Trophoblast cell (in vitro differentiated cells and primary cell): Measurements from ENCODE around the gene IFT27.

ENCODE experiments used
- DNase-seq, 2 donors: peaks; one replicate each; pipeline ENCODE4 v3.0.0-alpha.2; 2016
- H2AFZ ChIP-seq: 2 replicates; pipeline ENCODE4 v1.6.1; 2013; ENCODE audit warnings: low read length, moderate library complexity, mild to moderate bottlenecking; ENCODE audit not compliant: insufficient read depth, poor library complexity
- H2AK5ac ChIP-seq: 2 replicates; pipeline ENCODE4 v1.6.1; 2013; ENCODE audit warnings: mild to moderate bottlenecking, low read length
- H2BK120ac ChIP-seq: 2 replicates; pipeline ENCODE4 v1.6.1; 2013; ENCODE audit warnings: low read length, mild to moderate bottlenecking, moderate library complexity; ENCODE audit not compliant: insufficient read depth, poor library complexity
- H2BK12ac ChIP-seq: 2 replicates; pipeline ENCODE4 v1.6.1; 2013; ENCODE audit warnings: mild to moderate bottlenecking, low read length, moderate library complexity
- H2BK5ac ChIP-seq: 2 replicates; pipeline ENCODE4 v1.6.1; 2013; ENCODE audit warnings: low read length, low read depth, moderate library complexity, mild to moderate bottlenecking; ENCODE audit not compliant: poor library complexity
- H3K14ac ChIP-seq: 2 replicates; pipeline ENCODE4 v1.6.1; 2013; ENCODE audit warnings: mild to moderate bottlenecking, low read length
- H3K18ac ChIP-seq: 2 replicates; pipeline ENCODE4 v1.6.1; 2013; ENCODE audit warnings: mild to moderate bottlenecking, low read length
- H3K23ac ChIP-seq: 2 replicates; pipeline ENCODE4 v1.6.1; 2013; ENCODE audit warnings: low read length
- H3K27ac ChIP-seq: 2 replicates; pipeline ENCODE4 v1.5.1; 2013; ENCODE audit warnings: low read depth, mild to moderate bottlenecking, inconsistent platforms, low read length, moderate library complexity
- H3K27me3 ChIP-seq: 2 replicates; pipeline ENCODE4 v1.6.1; 2013; ENCODE audit warnings: inconsistent platforms, mild to moderate bottlenecking, low read length, moderate library complexity; ENCODE audit not compliant: insufficient read depth
- H3K36me3 ChIP-seq, 2 experiments: 1 replicate in 1 of 2; 2 replicates in 1 of 2; pipeline ENCODE4 v1.6.1; 2013; ENCODE audit warnings: low read length in 2 of 2, mild to moderate bottlenecking in 2 of 2, moderate library complexity in 1 of 2; ENCODE audit not compliant: insufficient read depth in 2 of 2, control insufficient read depth in 1 of 2
- H3K4ac ChIP-seq: 2 replicates; pipeline ENCODE4 v1.6.1; 2013; ENCODE audit warnings: low read depth, mild to moderate bottlenecking, low read length, moderate library complexity
- H3K4me1 ChIP-seq, 2 experiments: 1 replicate in 1 of 2; 2 replicates in 1 of 2; pipeline ENCODE4 v1.6.1; 2013; ENCODE audit warnings: low read length in 2 of 2, mild to moderate bottlenecking in 2 of 2, moderate library complexity in 1 of 2; ENCODE audit not compliant: insufficient read depth in 2 of 2, control insufficient read depth in 1 of 2
- H3K4me2 ChIP-seq: 2 replicates; pipeline ENCODE4 v1.6.1; 2013; ENCODE audit warnings: inconsistent platforms, mild to moderate bottlenecking, low read length, moderate library complexity
- H3K4me3 ChIP-seq: 2 replicates; pipeline ENCODE4 v1.5.1; 2013; ENCODE audit warnings: mild to moderate bottlenecking, low read depth, low read length, inconsistent platforms
- H3K79me1 ChIP-seq: one replicate; pipeline ENCODE4 v1.6.1; 2013; ENCODE audit warnings: low read length
- H3K79me2 ChIP-seq: 2 replicates; pipeline ENCODE4 v1.6.1; 2013; ENCODE audit warnings: low read length, mild to moderate bottlenecking; ENCODE audit not compliant: control insufficient read depth, insufficient read depth, poor library complexity
- H3K9ac ChIP-seq: 2 replicates; pipeline ENCODE4 v1.6.1; 2013; ENCODE audit warnings: mild to moderate bottlenecking, low read length
- H3K9me3 ChIP-seq: 2 replicates; pipeline ENCODE4 v1.6.1; 2013; ENCODE audit warnings: low read depth, mild to moderate bottlenecking, control low read depth, inconsistent platforms, low read length; ENCODE audit not compliant: insufficient read depth
- H4K12ac ChIP-seq: 2 replicates; pipeline ENCODE4 v1.6.1; 2013; ENCODE audit warnings: low read depth, mild to moderate bottlenecking, low read length, moderate library complexity
- H4K8ac ChIP-seq: 2 replicates; pipeline ENCODE4 v1.6.1; 2013; ENCODE audit warnings: low read depth, mild to moderate bottlenecking, low read length, moderate library complexity
- H4K91ac ChIP-seq: one replicate; pipeline ENCODE4 v1.6.1; 2013; ENCODE audit warnings: low read depth, mild to moderate bottlenecking, low read length, moderate library complexity
- WGBS: extraction: QIAGEN DNeasy Blood & Tissue Kit; methylation state at CpG from one replicate; pipeline ENCODE4 v1.1.7; 2013; ENCODE audit warnings: missing lambda C conversion rate; ENCODE audit not compliant: insufficient read length, insufficient coverage; ENCODE audit errors: extremely low coverage; 5-methylcytosine and 5-hydroxymethylcytosine counted together

Gene IFT27

DNA sequence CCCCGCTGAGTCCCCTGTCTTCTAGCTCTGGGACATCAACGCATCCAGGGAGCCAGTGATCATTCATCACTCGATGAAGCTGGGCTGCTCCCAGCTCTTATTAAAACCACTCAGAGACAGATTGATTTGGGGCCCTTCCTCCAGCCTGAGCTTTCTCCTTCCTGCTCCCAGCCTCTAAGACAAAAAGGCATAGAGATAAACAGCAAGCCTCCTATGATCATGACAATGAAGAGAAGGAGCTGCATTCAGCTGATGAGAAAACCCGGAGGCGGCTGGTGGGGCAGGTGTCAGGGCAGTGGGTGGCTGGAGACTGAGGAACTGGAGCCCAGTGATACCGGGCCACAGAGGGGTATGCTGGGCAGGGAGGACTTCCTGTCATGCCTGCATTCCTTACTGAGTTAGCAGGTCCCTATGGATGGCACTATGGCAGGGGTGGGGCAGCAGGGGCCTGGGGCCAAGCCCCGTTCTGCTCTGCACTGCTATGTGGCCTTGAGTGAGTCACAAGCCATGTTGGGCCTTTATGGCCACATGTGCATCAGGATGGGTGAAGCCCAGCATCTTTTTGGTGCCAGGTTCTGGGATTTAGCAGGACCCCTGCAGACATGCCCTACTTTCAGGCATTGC is 20.7 kb upstream of the IFT27 start:
- no peaks in the 10 kb centered on the region for H3K36me3 ChIP-seq
- H2AK5ac ChIP-seq = no peak overlapping the region
- H3K4me2 ChIP-seq = no peak overlapping the region
- no peak overlapping the region for H4K12ac ChIP-seq
- DNase-seq = no peak
- no peaks in the 10 kb centered on the region for H3K27me3 ChIP-seq
- no peak overlapping the region for H3K4me3 ChIP-seq
- no peak overlapping the region for H3K27ac ChIP-seq
- no peaks in the 10 kb centered on the region for H3K79me1 ChIP-seq
- no peak overlapping the region for H3K18ac ChIP-seq
- no peak overlapping the region for H2AFZ ChIP-seq
- H3K79me2 ChIP-seq = no peaks in the 10 kb centered on the region
- H2BK12ac ChIP-seq = no peak overlapping the region
- H2BK5ac ChIP-seq = no peak overlapping the region
- H3K4me1 ChIP-seq = no peaks in the 10 kb centered on the region
- no peak overlapping the region for H3K23ac ChIP-seq
- no peak overlapping the region for H4K91ac ChIP-seq
- no peak overlapping the region for H2BK120ac ChIP-seq
- no peak overlapping the region for H4K8ac ChIP-seq
- no peaks in the 10 kb centered on the region for H3K9me3 ChIP-seq
- no peak overlapping the region for H3K14ac ChIP-seq
- no peak overlapping the region for H3K9ac ChIP-seq
- no CpG with 5 or more reads among the region's 7 CpGs for WGBS
- H3K4ac ChIP-seq = no peak overlapping the region

DNA sequence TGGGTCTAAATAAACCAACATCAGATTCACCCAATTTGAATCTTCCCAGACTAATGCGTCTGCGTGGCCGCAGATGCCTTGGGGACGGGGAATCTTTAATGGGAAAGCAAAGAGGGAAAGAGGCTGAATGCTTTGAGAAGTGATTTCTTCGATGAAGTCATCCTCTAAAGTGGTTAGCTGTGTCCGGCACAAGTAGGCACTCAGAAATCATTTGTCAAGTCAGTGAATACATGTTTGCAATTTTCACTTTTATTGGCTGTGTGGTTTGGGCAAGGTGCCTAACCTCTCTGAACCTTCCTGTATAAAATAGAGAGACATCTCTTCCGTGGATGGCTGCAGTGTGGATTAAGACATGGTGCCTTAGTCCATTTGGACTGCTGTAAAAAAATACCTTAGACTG is 19.7 kb upstream of the IFT27 start:
- no peak overlapping the region for H2BK120ac ChIP-seq
- H3K23ac ChIP-seq = no peak overlapping the region
- no peaks in the 10 kb centered on the region for H3K36me3 ChIP-seq
- H3K4ac ChIP-seq = no peak overlapping the region
- no peak overlapping the region for H3K9ac ChIP-seq
- H2BK5ac ChIP-seq = no peak overlapping the region
- H3K79me2 ChIP-seq = no peaks in the 10 kb centered on the region
- H2AFZ ChIP-seq = no peak overlapping the region
- H2AK5ac ChIP-seq = no peak overlapping the region
- H3K4me2 ChIP-seq = no peak overlapping the region
- no peaks in the 10 kb centered on the region for H3K27me3 ChIP-seq
- DNase-seq = no peak
- no peak overlapping the region for H3K18ac ChIP-seq
- no peak overlapping the region for H4K12ac ChIP-seq
- H2BK12ac ChIP-seq = no peak overlapping the region
- H4K8ac ChIP-seq = no peak overlapping the region
- no peak overlapping the region for H4K91ac ChIP-seq
- no peaks in the 10 kb centered on the region for H3K79me1 ChIP-seq
- H3K27ac ChIP-seq = no peak overlapping the region
- no peaks in the 10 kb centered on the region for H3K4me1 ChIP-seq
- no peaks in the 10 kb centered on the region for H3K9me3 ChIP-seq
- no CpG with 5 or more reads among the region's 7 CpGs for WGBS
- H3K14ac ChIP-seq = no peak overlapping the region
- no peak overlapping the region for H3K4me3 ChIP-seq

DNA sequence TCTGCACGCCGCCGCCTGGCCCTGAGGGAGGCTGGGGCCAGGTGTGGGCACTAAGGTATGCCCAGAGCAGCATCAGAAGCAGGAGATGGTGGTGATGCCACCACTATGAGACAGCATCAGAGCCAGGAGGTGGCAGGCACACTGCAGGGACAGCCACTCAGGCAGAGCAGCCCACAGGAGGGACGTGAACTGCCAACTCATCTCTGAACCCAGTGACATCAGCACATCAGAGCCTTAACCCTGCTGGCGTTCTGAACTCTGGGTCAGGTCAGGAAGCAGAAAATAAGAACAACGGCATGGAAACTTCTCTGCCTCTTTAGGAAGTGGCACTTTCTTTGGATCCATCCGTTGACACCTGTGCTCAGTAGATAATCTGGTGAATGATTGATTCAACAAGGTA is 14.7 kb upstream of the IFT27 start:
- Histone ChIP-seq H2BK5ac (no peak overlapping the region), H2AFZ (no peak overlapping the region), H3K79me1 (no peaks in the 10 kb centered on the region), H3K4me3 (no peak overlapping the region), H3K4ac (no peak overlapping the region), H3K27me3 (no peaks in the 10 kb centered on the region), H3K9me3 (no peaks in the 10 kb centered on the region), H3K4me2 (no peak overlapping the region), H4K12ac (no peak overlapping the region), H3K36me3 (no peaks in the 10 kb centered on the region), H3K9ac (no peak overlapping the region), H2BK12ac (no peak overlapping the region), H2BK120ac (no peak overlapping the region), H3K4me1 (no peaks in the 10 kb centered on the region), H3K27ac (no peak overlapping the region), H3K23ac (no peak overlapping the region), H3K18ac (no peak overlapping the region), H3K79me2 (no peaks in the 10 kb centered on the region), H4K91ac (no peak overlapping the region), H3K14ac (no peak overlapping the region), H2AK5ac (no peak overlapping the region), H4K8ac (no peak overlapping the region)
- peak in 1 of 2 donors; percentile 3 for DNase-seq
- no CpG with 5 or more reads among the region's 7 CpGs for WGBS

DNA sequence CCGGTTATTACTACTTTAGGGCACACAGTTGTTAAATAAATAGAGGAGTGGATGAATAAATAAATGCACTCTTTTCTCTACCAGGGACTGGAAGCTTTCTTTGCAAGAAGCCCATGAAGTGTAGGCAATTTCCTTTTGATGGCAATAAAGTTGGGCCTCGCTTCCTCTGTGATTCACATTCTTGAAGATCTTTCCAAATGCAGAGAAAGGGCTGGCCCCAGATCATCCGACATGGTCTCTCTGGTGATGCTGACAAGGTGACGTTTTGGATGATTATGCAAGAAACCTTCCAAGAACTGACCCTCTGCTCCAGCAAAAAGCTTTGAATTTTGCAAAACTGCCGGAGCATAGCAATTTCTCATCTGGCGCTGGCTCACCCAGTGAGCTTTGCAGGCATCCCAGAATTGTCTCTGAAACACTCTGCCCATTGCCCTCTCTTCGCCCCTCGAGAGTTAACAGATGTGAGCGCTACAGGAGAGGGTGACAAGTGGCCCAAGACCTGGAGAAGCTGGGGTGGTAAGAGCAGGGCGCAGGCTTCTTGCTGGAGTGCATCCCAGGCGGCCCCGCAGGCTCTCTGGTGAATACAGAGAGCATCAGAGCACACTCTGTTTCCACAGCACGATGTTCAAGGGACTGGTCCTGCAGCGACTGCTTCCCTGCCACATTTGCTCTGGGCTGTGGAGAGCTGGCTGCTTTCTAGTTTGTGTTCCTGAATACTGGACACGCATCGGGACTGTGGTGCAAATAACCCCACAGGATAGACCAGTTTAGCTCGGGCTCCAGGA is 11.5 kb upstream of the IFT27 start:
- no peak overlapping the region for H4K12ac ChIP-seq
- no peak overlapping the region for H3K4ac ChIP-seq
- no CpG with 5 or more reads among the region's 17 CpGs for WGBS
- H4K8ac ChIP-seq = no peak overlapping the region
- no peak for DNase-seq
- no peaks in the 10 kb centered on the region for H3K27me3 ChIP-seq
- H2AK5ac ChIP-seq = no peak overlapping the region
- no peaks in the 10 kb centered on the region for H3K9me3 ChIP-seq
- no peaks in the 10 kb centered on the region for H3K79me2 ChIP-seq
- no peaks in the 10 kb centered on the region for H3K79me1 ChIP-seq
- H3K9ac ChIP-seq = no peak overlapping the region
- no peak overlapping the region for H2BK5ac ChIP-seq
- H3K4me2 ChIP-seq = no peak overlapping the region
- H2AFZ ChIP-seq = no peak overlapping the region
- no peak overlapping the region for H2BK120ac ChIP-seq
- no peak overlapping the region for H3K14ac ChIP-seq
- H3K4me3 ChIP-seq = no peak overlapping the region
- H2BK12ac ChIP-seq = no peak overlapping the region
- no peaks in the 10 kb centered on the region for H3K36me3 ChIP-seq
- H3K23ac ChIP-seq = no peak overlapping the region
- H3K18ac ChIP-seq = no peak overlapping the region
- no peak overlapping the region for H4K91ac ChIP-seq
- no peaks in the 10 kb centered on the region for H3K4me1 ChIP-seq
- H3K27ac ChIP-seq = no peak overlapping the region
